HFFc6 (cell line): ENCODE measurements around the gene CNTNAP5. TPM values are rescaled to one million over a fixed set of nuclear protein-coding genes. Genes with fewer than 3 reads are reported as not detected.
A peak's percentile ranks its signal among the peaks of the same experiment; 100 is the strongest.

ENCODE experiments used
- DNase-seq: peaks from one replicate; pipeline ENCODE4 v3.0.0-alpha.2; 2018
- H3K27ac Mint-ChIP-seq: 2 replicates; pipeline ENCODE4 v1.8.0; 2020; ENCODE audit warnings: mild to moderate bottlenecking, mixed read lengths
- H3K27me3 Mint-ChIP-seq: 2 replicates; pipeline ENCODE4 v1.8.0; 2021; ENCODE audit warnings: mild to moderate bottlenecking, moderate library complexity, mixed read lengths; ENCODE audit not compliant: insufficient read depth
- H3K36me3 Mint-ChIP-seq: 2 replicates; pipeline ENCODE4 v1.8.0; 2021; ENCODE audit warnings: low read depth, mixed read lengths
- H3K4me1 Mint-ChIP-seq: 2 replicates; pipeline ENCODE4 v1.8.0; 2020; ENCODE audit warnings: low read depth, mixed read lengths
- H3K4me3 Mint-ChIP-seq: 2 replicates; pipeline ENCODE4 v1.8.0; 2020; ENCODE audit warnings: mild to moderate bottlenecking, moderate library complexity, mixed read lengths
- H3K9me3 Mint-ChIP-seq: 2 replicates; pipeline ENCODE4 v1.8.0; 2020; ENCODE audit warnings: mild to moderate bottlenecking, mixed read lengths
- CTCF ChIP-seq: fragments of 200-600 bp; sonication (generic); IDR thresholded peaks from 2 replicates; pipeline ENCODE4 v1.5.0; 2021; ENCODE audit warnings: antibody characterized with exemption, mild to moderate bottlenecking
- long read RNA-seq: library from polyadenylated mRNA; unstranded; transcript quantifications from one replicate; pipeline ENCODE4 v2.0.0, GENCODE V29; 2019
- total RNA-seq, 6 experiments: library from RNA; stranded (reverse); fragmentation: NEBNext Ultra II Directional; extraction: Animal tissue kit (Norgen Biotek cat#: 25700); gene quantifications; 2 replicates in 1 of 6; 3 replicates in 5 of 6; pipeline ENCODE4 v1.2.3, GENCODE V29; 2021

Gene CNTNAP5
- total RNA-seq = not detected
- long read RNA-seq = 0 reads

- no peak for DNase-seq
- H3K4me1 Mint-ChIP-seq = no peaks in the 10 kb centered on the region
- H3K4me3 Mint-ChIP-seq = no peak within 1 kb of the TSS
- no peaks in the 10 kb centered on the region; the same call in 1 of the 2 replicates for H3K9me3 Mint-ChIP-seq
- H3K27ac Mint-ChIP-seq = no peak within 1 kb of the TSS
- no peaks in the 10 kb centered on the region for H3K36me3 Mint-ChIP-seq
- peaks cover 4% of the 10 kb centered on the region; the same call in 1 of the 2 replicates for H3K27me3 Mint-ChIP-seq
- TF ChIP-seq CTCF = no peak
These were observed at the start of gene CNTNAP5 for GRCh38 chr2:124025171-124025580. CNTNAP5 (plus strand) TSS chr2:124025287; CDS start chr2:124025651, 364 bp downstream.

- no peak overlapping the region for H3K4me3 Mint-ChIP-seq
- H3K27ac Mint-ChIP-seq = no peak overlapping the region
- TF ChIP-seq CTCF = no peak
- H3K36me3 Mint-ChIP-seq = peaks cover 9% of the 10 kb centered on the region; the same call in 1 of the 2 replicates
- H3K9me3 Mint-ChIP-seq = peaks cover 56% of the 10 kb centered on the region
- H3K4me1 Mint-ChIP-seq = no peaks in the 10 kb centered on the region
- DNase-seq = no peak
- H3K27me3 Mint-ChIP-seq = no peaks in the 10 kb centered on the region; the same call in 1 of the 2 replicates
These were observed 48.9 kb upstream of the CNTNAP5 start for GRCh38 chr2:123976054-123976648.

- peak; percentile 68 for TF ChIP-seq CTCF
- H3K9me3 Mint-ChIP-seq = peaks cover 29% of the 10 kb centered on the region
- no peaks in the 10 kb centered on the region for H3K4me1 Mint-ChIP-seq
- DNase-seq = peak; percentile 1
- H3K4me3 Mint-ChIP-seq = no peak overlapping the region
- H3K27ac Mint-ChIP-seq = no peak overlapping the region
- H3K27me3 Mint-ChIP-seq = no peaks in the 10 kb centered on the region; the same call in 1 of the 2 replicates
- no peaks in the 10 kb centered on the region for H3K36me3 Mint-ChIP-seq
These were observed 31.3 kb upstream of the CNTNAP5 start for GRCh38 chr2:123993728-123994323.

GRCh38 chr2:123999681-124000080 lies 25.4 kb upstream of the CNTNAP5 start:
- Mint-ChIP-seq H3K36me3 (no peaks in the 10 kb centered on the region), H3K4me1 (no peaks in the 10 kb centered on the region), H3K4me3 (no peak overlapping the region), H3K9me3 (peaks cover 24% of the 10 kb centered on the region), H3K27ac (no peak overlapping the region), H3K27me3 (no peaks in the 10 kb centered on the region; the same call in 1 of the 2 replicates)
- TF ChIP-seq CTCF = no peak
- no peak for DNase-seq

- Mint-ChIP-seq H3K27me3 (no peaks in the 10 kb centered on the region; the same call in 1 of the 2 replicates), H3K4me1 (no peaks in the 10 kb centered on the region)
These were observed 23.2 kb upstream of the CNTNAP5 start for GRCh38 chr2:124001696-124002430.

More at GRCh38 chr2:124001696-124002430, 23.2 kb upstream of the CNTNAP5 start:
- Mint-ChIP-seq H3K36me3 (no peaks in the 10 kb centered on the region; the same call in 1 of the 2 replicates), H3K9me3 (peaks cover 30% of the 10 kb centered on the region), H3K27ac (no peak overlapping the region), H3K4me3 (no peak overlapping the region)
- no peak for TF ChIP-seq CTCF
- DNase-seq = no peak
